Left kidney (tissue), 2 donors: ENCODE data around the gene HTT. TPM values are rescaled to one million over a fixed set of nuclear protein-coding genes. Genes with fewer than 3 reads are reported as not detected.

ENCODE experiments used
- DNase-seq: peaks from one replicate; pipeline ENCODE4 v3.0.0-alpha.2; 2013
- polyA plus RNA-seq: library from polyadenylated mRNA; unstranded; fragments of 120-200 nt; gene quantifications from one replicate; pipeline ENCODE4 v1.2.1, GENCODE V29; 2013; ENCODE audit not compliant: insufficient read length

The HTT gene
- polyA plus RNA-seq, 1 donor: 36.6 TPM

- no peak for DNase-seq
Observed at GRCh38 chr4:3290476-3290875, 216.0 kb downstream of the HTT start.

- no peak for DNase-seq
Observed at GRCh38 chr4:3290889-3291321, 216.4 kb downstream of the HTT start.

- no peak for DNase-seq
Observed at GRCh38 chr4:3291411-3291968, 217.0 kb downstream of the HTT start.

GRCh38 chr4:3291969-3292570 is 217.6 kb downstream of the HTT start:
- no peak for DNase-seq

- peak; percentile 90 for DNase-seq
Observed at GRCh38 chr4:3292571-3293400, 218.3 kb downstream of the HTT start, which contains the start of gene RGS12. RGS12 (plus strand) TSS chr4:3293021; CDS start chr4:3316171, 23,150 bp downstream.

Other genes with a start within 250 kb of the HTT start
- 290 TPM for gene ADD1, start 230.8 kb upstream of the HTT start, polyA plus RNA-seq
- gene NOP14, start 111.3 kb upstream of the HTT start, polyA plus RNA-seq: 31.1 TPM
- 14.0 TPM for gene GRK4, start 111.1 kb upstream of the HTT start, polyA plus RNA-seq
- not detected for gene HTT-AS, start 143 bp upstream of the HTT start, polyA plus RNA-seq
- 0.88 TPM for gene MSANTD1, start 174.5 kb downstream of the HTT start, polyA plus RNA-seq
- 53.4 TPM for gene RGS12, start 218.3 kb downstream of the HTT start, polyA plus RNA-seq